OCI-LY1 (cell line): ENCODE results near the gene BCL2A1.

Source experiments
- CTCF ChIP-seq: fragments of 200-600 bp; sonication (generic), shearing (Covaris generic); IDR thresholded peaks from 2 replicates; pipeline ENCODE4 v1.5.1; 2017; ENCODE audit warnings: mild to moderate bottlenecking, antibody characterized with exemption, low read length, moderate library complexity, mixed read lengths
- EZH2 ChIP-seq: fragments of 200-600 bp; sonication (generic), shearing (Covaris generic); IDR thresholded peaks from 2 replicates; pipeline ENCODE4 v1.8.0; 2017; ENCODE audit warnings: borderline replicate concordance, mixed run types, mild to moderate bottlenecking, antibody characterized with exemption, low read length, moderate library complexity, mixed read lengths

DNA sequence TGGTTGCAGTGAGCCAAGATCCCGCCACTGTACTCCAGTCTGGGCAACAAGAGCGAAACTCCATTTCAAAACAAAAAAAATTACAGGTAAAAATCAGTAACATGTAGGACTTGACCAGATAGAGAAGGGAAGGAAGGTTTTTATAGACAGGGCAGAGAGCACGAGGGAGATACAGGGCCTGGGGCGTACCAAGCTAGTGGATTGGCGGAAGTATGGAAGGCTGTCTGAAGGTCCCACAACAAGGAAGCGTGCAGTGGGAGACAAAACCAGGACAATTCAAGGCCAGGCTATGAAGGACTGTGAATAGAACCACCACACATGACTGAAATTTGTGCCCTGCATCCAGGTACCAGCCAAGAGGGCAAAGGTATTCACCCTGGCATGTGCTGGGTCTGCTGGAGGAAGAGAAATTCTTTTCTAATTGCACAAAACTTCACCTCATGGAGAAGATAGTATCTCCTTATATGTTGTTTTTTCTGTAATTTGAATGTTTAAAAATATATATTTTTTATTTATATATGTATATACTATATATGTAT, 33.0 kb upstream of the BCL2A1 start:
- TF ChIP-seq CTCF (no peak), EZH2 (no peak)
